Smooth muscle cell (in vitro differentiated cells): Measurements from ENCODE around the gene GDI1. TPM values are rescaled to one million over a fixed set of nuclear protein-coding genes. Genes with fewer than 3 reads are reported as not detected.

ENCODE experiments used
- DNase-seq: peaks from one replicate; lab custom pipeline; 2025; ENCODE audit not compliant: unreplicated experiment; lab: John Stamatoyannopoulos, UW
- H2AFZ ChIP-seq: fragments of 200-600 bp; sonication (generic); 2 replicates; pipeline ENCODE4 v1.6.0; 2016; ENCODE audit warnings: antibody characterized with exemption, low read depth, mild to moderate bottlenecking
- H3F3A ChIP-seq: fragments of 200-600 bp; sonication (generic); 2 replicates; pipeline ENCODE4 v1.6.0; 2017; ENCODE audit warnings: antibody characterized with exemption, low read depth
- H3K27ac ChIP-seq: fragments of 200-600 bp; sonication (generic); 2 replicates; pipeline ENCODE4 v1.5.1; 2016; ENCODE audit warnings: low read depth, mild to moderate bottlenecking
- H3K27me3 ChIP-seq: fragments of 200-600 bp; sonication (generic); 2 replicates; pipeline ENCODE4 v1.6.1; 2016; ENCODE audit warnings: low read depth, mild to moderate bottlenecking
- H3K36me3 ChIP-seq: fragments of 200-600 bp; sonication (generic); 2 replicates; pipeline ENCODE4 v1.5.1; 2016; ENCODE audit warnings: low read depth
- H3K4me1 ChIP-seq: fragments of 200-600 bp; sonication (generic); 2 replicates; pipeline ENCODE4 v1.5.1; 2016; ENCODE audit warnings: low read depth
- H3K4me2 ChIP-seq: fragments of 200-600 bp; sonication (generic); 2 replicates; pipeline ENCODE4 v1.6.0; 2016; ENCODE audit warnings: mild to moderate bottlenecking
- H3K4me3 ChIP-seq: fragments of 200-600 bp; sonication (generic); 2 replicates; pipeline ENCODE4 v1.5.1; 2016; ENCODE audit warnings: mild to moderate bottlenecking
- H3K79me2 ChIP-seq: fragments of 200-600 bp; sonication (generic); 2 replicates; pipeline ENCODE4 v1.6.0; 2016; ENCODE audit warnings: low read depth, mild to moderate bottlenecking
- H3K9ac ChIP-seq: fragments of 200-600 bp; sonication (generic); 2 replicates; pipeline ENCODE4 v1.6.0; 2016; ENCODE audit warnings: low read depth
- H3K9me3 ChIP-seq: fragments of 200-600 bp; sonication (generic); replicated peaks from 2 replicates; pipeline ENCODE4 v1.5.1; 2016; ENCODE audit warnings: low read depth
- H4K20me1 ChIP-seq: fragments of 200-600 bp; sonication (generic); 2 replicates; pipeline ENCODE4 v1.6.0; 2016; ENCODE audit warnings: low read depth
- CTCF ChIP-seq: fragments of 200-600 bp; sonication (generic); IDR thresholded peaks from 2 replicates; pipeline ENCODE4 v1.5.1; 2017; ENCODE audit warnings: borderline replicate concordance, mild to moderate bottlenecking, antibody characterized with exemption; ENCODE audit not compliant: insufficient read depth, poor library complexity, severe bottlenecking
- WGBS: methylation state at CpG from one replicate; pipeline ENCODE4 v1.1.7; 2016; ENCODE audit warnings: low lambda C conversion rate; 5-methylcytosine and 5-hydroxymethylcytosine counted together
- polyA plus RNA-seq: library from polyadenylated mRNA; unstranded; fragments of >200 nt; fragmentation: Nextera tagmentation; extraction: Ambion mirVana; gene quantifications from 2 replicates; pipeline ENCODE4 v1.2.1, GENCODE V29; 2016
- total RNA-seq: library from RNA; depleted of rRNA; stranded (reverse); fragments of >200 nt; gene quantifications from 2 replicates; pipeline ENCODE4 v1.2.3, GENCODE V29; 2014

The GDI1 gene
- total and polyA plus RNA-seq, 2 experiments from 2014 or later: 98.8 to 143 TPM

- H3K27me3 ChIP-seq: no peaks in the 10 kb centered on the region
- no peaks in the 10 kb centered on the region for H3F3A ChIP-seq
- peak overlapping the region; percentile 83 for H3K4me2 ChIP-seq
- no peaks in the 10 kb centered on the region for H3K4me1 ChIP-seq
- 61% methylated on average over 34 of the region's 35 CpGs for WGBS
- no peaks in the 10 kb centered on the region for H4K20me1 ChIP-seq
- no peaks in the 10 kb centered on the region for H3K36me3 ChIP-seq
- H3K4me3 ChIP-seq: peak overlapping the region; percentile 52
- peak overlapping the region; percentile 2 for H3K27ac ChIP-seq
- no peak for TF ChIP-seq CTCF
- H3K9ac ChIP-seq: no peak overlapping the region
- H3K9me3 ChIP-seq: no peaks in the 10 kb centered on the region
- no peak overlapping the region for H2AFZ ChIP-seq
- peaks cover 12% of the 10 kb centered on the region for H3K79me2 ChIP-seq
- DNase-seq: no peak
Observed at GRCh38 chrX:154485150-154486051, 48.4 kb downstream of the GDI1 start.

GRCh38 chrX:154486052-154486395 lies 49.1 kb downstream of the GDI1 start:
- Histone ChIP-seq H3K4me3 (peak overlapping the region; percentile 52), H3K4me2 (peak overlapping the region; percentile 83), H3K36me3 (no peaks in the 10 kb centered on the region), H2AFZ (no peak overlapping the region), H3K27me3 (no peaks in the 10 kb centered on the region), H3K9ac (no peak overlapping the region), H3K9me3 (no peaks in the 10 kb centered on the region), H4K20me1 (no peaks in the 10 kb centered on the region), H3K27ac (peak overlapping the region; percentile 31), H3K79me2 (peaks cover 12% of the 10 kb centered on the region), H3F3A (no peaks in the 10 kb centered on the region), H3K4me1 (no peaks in the 10 kb centered on the region)
- WGBS: 40% methylated on average over 34 of the region's 35 CpGs
- TF ChIP-seq CTCF: no peak
- no peak for DNase-seq

GRCh38 chrX:154486396-154487207 lies 49.6 kb downstream of the GDI1 start, which contains the start of gene UBL4A:
TSS of gene UBL4A (minus strand) at chrX:154486615. CDS start at chrX:154486584, 31 bp downstream.
- peak within 1 kb of the TSS; percentile 70 for H3K27ac ChIP-seq
- H3F3A ChIP-seq: no peaks in the 10 kb centered on the region
- peak within 1 kb of the TSS; percentile 83 for H3K4me2 ChIP-seq
- peaks cover 12% of the 10 kb centered on the region for H3K79me2 ChIP-seq
- TF ChIP-seq CTCF: no peak
- H3K9me3 ChIP-seq: no peaks in the 10 kb centered on the region
- 53% methylated on average over 20 of the region's 95 CpGs for WGBS
- H3K4me3 ChIP-seq: peak within 1 kb of the TSS; percentile 52
- no peaks in the 10 kb centered on the region for H3K27me3 ChIP-seq
- peak; percentile 10 for DNase-seq
- no peaks in the 10 kb centered on the region for H3K36me3 ChIP-seq
- H4K20me1 ChIP-seq: no peaks in the 10 kb centered on the region
- no peak within 1 kb of the TSS for H3K9ac ChIP-seq
- H2AFZ ChIP-seq: no peak within 1 kb of the TSS
- H3K4me1 ChIP-seq: peaks cover 3% of the 10 kb centered on the region
